KMS-11 (cell line): Measurements from ENCODE around the gene MYO9B.

Source experiments
- H2AFZ ChIP-seq: fragments of 200-600 bp; sonication (generic); 2 replicates; pipeline ENCODE4 v1.6.1; 2016; ENCODE audit warnings: antibody characterized with exemption, mixed run types, low read depth
- H3K27ac ChIP-seq: fragments of 200-600 bp; sonication (generic); 2 replicates; pipeline ENCODE4 v1.6.1; 2016; ENCODE audit warnings: mild to moderate bottlenecking, mixed run types
- H3K27me3 ChIP-seq: fragments of 200-600 bp; sonication (generic); 2 replicates; pipeline ENCODE4 v1.6.1; 2017; ENCODE audit warnings: mild to moderate bottlenecking, low read depth, mixed run types, moderate library complexity; ENCODE audit not compliant: insufficient read depth
- H3K36me3 ChIP-seq: fragments of 200-600 bp; sonication (generic); 2 replicates; pipeline ENCODE4 v1.6.1; 2017; ENCODE audit warnings: mild to moderate bottlenecking, mixed run types; ENCODE audit not compliant: insufficient read depth
- H3K4me1 ChIP-seq: fragments of 200-600 bp; sonication (generic); 2 replicates; pipeline ENCODE4 v1.6.1; 2016; ENCODE audit warnings: mild to moderate bottlenecking, low read depth, mixed run types; ENCODE audit not compliant: poor library complexity, severe bottlenecking
- H3K4me2 ChIP-seq: fragments of 200-600 bp; sonication (generic); 2 replicates; pipeline ENCODE4 v1.7.0; 2016; ENCODE audit warnings: mild to moderate bottlenecking, mixed run types
- H3K4me3 ChIP-seq: fragments of 200-600 bp; sonication (generic); IDR thresholded peaks from 2 replicates; pipeline ENCODE4 v1.6.1; 2017; ENCODE audit warnings: low read depth, low read length, mixed read lengths; ENCODE audit not compliant: insufficient read depth
- H3K79me2 ChIP-seq: fragments of 200-600 bp; sonication (generic); 2 replicates; pipeline ENCODE4 v1.6.1; 2016; ENCODE audit warnings: low read depth, mixed run types; ENCODE audit not compliant: insufficient read depth
- H3K9ac ChIP-seq: fragments of 200-600 bp; sonication (generic); 2 replicates; pipeline ENCODE4 v1.6.1; 2016; ENCODE audit warnings: mild to moderate bottlenecking, mixed run types
- H4K20me1 ChIP-seq: fragments of 200-600 bp; sonication (generic); 2 replicates; pipeline ENCODE4 v1.6.1; 2016; ENCODE audit warnings: mild to moderate bottlenecking, mixed run types; ENCODE audit not compliant: insufficient read depth
- TF ChIP-seq, protein P1 (sequence below): fragments of 200-600 bp; sonication (generic); conservative IDR thresholded peaks from 2 replicates; pipeline ENCODE4 v1.6.1; 2017; ENCODE audit warnings: low read depth, mild to moderate bottlenecking, antibody characterized with exemption, low read length, moderate library complexity, mixed read lengths

Gene MYO9B

DNA sequence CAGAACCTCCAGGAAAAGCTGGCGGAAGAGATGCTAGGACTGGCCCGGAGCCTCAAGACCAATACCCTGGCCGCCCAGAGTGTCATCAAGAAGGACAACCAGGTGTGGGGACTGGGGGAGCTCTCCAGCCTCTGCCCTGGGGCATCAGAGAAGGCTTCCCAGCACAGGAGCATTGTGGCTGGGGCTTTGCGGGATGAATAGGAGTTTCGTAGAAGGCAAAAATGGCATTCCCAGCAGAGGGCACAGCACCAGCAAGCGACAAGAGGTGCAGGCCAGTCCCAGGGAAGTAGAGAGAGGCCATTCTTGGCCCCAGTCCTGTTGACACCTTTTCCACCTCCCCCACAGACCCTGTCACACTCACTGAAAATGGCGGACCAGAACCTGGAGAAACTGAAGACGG lies 143.7 kb downstream of the MYO9B start:
- Histone ChIP-seq H4K20me1 (no peaks in the 10 kb centered on the region), H3K79me2 (no peaks in the 10 kb centered on the region), H3K4me1 (peaks cover 14% of the 10 kb centered on the region), H3K9ac (no peak overlapping the region), H3K4me2 (no peak overlapping the region), H3K4me3 (no peak overlapping the region), H2AFZ (no peak overlapping the region), H3K36me3 (no peaks in the 10 kb centered on the region), H3K27ac (no peak overlapping the region), H3K27me3 (no peaks in the 10 kb centered on the region)
- TF ChIP-seq, protein P1, sequence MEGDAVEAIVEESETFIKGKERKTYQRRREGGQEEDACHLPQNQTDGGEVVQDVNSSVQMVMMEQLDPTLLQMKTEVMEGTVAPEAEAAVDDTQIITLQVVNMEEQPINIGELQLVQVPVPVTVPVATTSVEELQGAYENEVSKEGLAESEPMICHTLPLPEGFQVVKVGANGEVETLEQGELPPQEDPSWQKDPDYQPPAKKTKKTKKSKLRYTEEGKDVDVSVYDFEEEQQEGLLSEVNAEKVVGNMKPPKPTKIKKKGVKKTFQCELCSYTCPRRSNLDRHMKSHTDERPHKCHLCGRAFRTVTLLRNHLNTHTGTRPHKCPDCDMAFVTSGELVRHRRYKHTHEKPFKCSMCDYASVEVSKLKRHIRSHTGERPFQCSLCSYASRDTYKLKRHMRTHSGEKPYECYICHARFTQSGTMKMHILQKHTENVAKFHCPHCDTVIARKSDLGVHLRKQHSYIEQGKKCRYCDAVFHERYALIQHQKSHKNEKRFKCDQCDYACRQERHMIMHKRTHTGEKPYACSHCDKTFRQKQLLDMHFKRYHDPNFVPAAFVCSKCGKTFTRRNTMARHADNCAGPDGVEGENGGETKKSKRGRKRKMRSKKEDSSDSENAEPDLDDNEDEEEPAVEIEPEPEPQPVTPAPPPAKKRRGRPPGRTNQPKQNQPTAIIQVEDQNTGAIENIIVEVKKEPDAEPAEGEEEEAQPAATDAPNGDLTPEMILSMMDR: no peak

DNA sequence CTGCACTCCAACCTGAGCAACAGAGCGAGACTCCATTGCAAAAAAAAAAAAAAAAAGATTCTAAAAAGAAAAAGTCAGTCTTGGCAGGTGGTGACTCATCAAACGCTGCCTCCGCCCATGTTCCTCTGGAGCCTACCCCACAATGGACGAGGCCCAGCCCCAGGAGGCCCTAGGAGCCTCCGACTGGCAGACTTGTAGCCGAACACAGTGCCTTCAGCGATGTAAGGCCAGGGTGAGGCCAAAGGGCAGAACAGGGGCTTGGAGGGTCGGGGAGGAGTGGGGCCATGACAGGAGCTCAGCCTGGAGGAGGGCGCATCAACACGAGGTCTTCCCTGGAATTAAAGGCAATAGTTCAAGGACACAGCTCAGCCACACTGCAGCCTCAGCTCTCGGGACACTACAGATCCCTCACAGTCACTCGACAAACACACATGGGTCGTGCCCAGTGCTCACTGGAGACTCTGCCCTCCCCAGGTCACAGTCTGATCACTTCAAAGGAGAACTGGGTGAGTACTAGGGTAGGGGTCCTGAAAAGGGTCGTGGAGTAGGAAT lies 144.7 kb downstream of the MYO9B start:
- Histone ChIP-seq H4K20me1 (no peaks in the 10 kb centered on the region), H3K4me2 (no peak overlapping the region), H2AFZ (no peak overlapping the region), H3K36me3 (no peaks in the 10 kb centered on the region), H3K4me1 (peaks cover 11% of the 10 kb centered on the region), H3K9ac (no peak overlapping the region), H3K79me2 (no peaks in the 10 kb centered on the region), H3K27ac (no peak overlapping the region), H3K27me3 (no peaks in the 10 kb centered on the region), H3K4me3 (no peak overlapping the region)
- TF ChIP-seq, protein P1: no peak

DNA sequence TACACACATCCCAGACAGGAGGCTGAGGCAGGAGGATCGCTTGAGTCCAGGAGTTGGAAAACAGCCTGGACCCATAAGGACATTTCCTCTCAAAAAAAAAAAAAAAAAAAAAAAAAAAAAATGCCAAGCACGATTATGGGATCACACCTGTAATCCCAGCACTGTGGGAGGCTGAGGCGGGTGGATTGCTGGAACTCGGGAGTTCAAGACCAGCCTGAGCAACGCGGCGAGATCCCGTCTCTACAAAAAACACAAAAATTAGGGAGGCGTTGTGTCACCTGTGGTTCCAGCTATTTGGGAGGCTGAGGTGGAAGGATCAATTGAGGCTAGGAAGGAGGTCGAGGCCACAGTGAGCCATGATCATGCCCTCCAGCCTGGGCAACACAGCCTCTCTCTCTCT lies 149.5 kb downstream of the MYO9B start:
- no peak overlapping the region for H3K4me3 ChIP-seq
- H4K20me1 ChIP-seq: no peaks in the 10 kb centered on the region
- H3K9ac ChIP-seq: no peak overlapping the region
- H3K79me2 ChIP-seq: no peaks in the 10 kb centered on the region
- TF ChIP-seq, protein P1: no peak
- no peaks in the 10 kb centered on the region for H3K36me3 ChIP-seq
- no peaks in the 10 kb centered on the region for H3K27me3 ChIP-seq
- H2AFZ ChIP-seq: no peak overlapping the region
- H3K4me2 ChIP-seq: no peak overlapping the region; the same call in 1 of the 2 replicates
- peaks cover 6% of the 10 kb centered on the region for H3K4me1 ChIP-seq
- H3K27ac ChIP-seq: no peak overlapping the region

DNA sequence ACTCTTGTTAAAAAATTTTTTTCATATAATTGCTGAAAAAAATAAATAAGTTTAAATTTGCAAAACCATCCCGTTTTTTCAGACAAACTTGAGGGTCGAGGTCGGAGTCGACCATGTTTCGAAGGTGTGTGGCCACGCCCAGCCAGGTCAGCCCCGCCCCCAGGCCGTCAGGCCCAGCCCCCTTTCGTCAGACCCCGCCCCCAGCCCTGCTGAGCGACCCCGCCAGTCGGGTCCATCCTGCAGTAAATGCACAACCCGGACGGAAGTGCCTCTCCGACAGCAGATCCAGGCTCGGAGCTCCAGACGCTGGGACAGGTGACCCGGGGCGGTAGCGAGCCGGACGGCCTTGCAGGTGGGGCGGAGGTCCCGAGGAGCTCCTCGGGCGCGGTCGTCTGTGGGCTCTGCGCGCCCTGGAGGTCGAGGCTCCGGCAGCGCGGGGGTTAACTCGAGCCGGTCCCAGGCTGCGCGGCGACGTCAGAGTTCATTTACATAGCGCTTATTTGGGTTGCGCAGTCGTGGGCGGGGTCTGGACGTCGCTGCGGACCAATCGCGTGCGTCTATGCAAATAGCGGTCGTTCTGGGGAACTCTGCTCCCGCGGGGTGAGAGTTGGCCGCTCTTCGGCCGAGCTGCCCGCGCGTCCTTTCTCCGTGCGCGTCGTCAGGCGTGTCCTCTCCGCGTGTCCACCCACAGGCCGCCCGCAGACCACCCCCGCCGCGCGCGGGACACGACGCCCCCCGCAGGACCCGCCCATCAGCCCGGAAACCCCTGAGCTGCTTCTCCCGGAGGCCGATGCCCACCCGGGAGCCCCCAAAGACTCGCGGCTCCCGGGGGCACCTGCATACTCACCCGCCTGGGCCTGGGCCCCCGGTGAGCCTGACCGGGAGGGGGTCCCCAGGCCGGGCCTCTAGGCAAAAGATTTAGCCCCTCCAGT lies 150.7 kb downstream of the MYO9B start, which contains the start of gene OCEL1:
Gene OCEL1, plus strand, starts transcription at position 225 of the 932 bp plus-strand sequence. Its CDS starts 22 bp downstream, at position 247.
- Histone ChIP-seq H4K20me1 (no peaks in the 10 kb centered on the region), H2AFZ (peak within 1 kb of the TSS; percentile 93), H3K79me2 (no peaks in the 10 kb centered on the region), H3K4me3 (no peak within 1 kb of the TSS), H3K4me2 (peak within 1 kb of the TSS; percentile 87), H3K36me3 (no peaks in the 10 kb centered on the region), H3K4me1 (peaks cover 6% of the 10 kb centered on the region), H3K9ac (peak within 1 kb of the TSS; percentile 61), H3K27me3 (no peaks in the 10 kb centered on the region), H3K27ac (peak within 1 kb of the TSS; percentile 36; the same call in 1 of the 2 replicates)
- TF ChIP-seq, protein P1: no peak
